OCI-LY1 (cell line): ENCODE data around the gene PROCA1.

Experiments
- EZH2 ChIP-seq: fragments of 200-600 bp; sonication (generic), shearing (Covaris generic); IDR thresholded peaks from 2 replicates; pipeline ENCODE4 v1.8.0; 2017; ENCODE audit warnings: borderline replicate concordance, mixed run types, mild to moderate bottlenecking, antibody characterized with exemption, low read length, moderate library complexity, mixed read lengths
- TF ChIP-seq, protein P1 (sequence below): fragments of 200-600 bp; sonication (generic), shearing (Covaris generic); IDR thresholded peaks from 2 replicates; pipeline ENCODE4 v1.5.1; 2017; ENCODE audit warnings: mild to moderate bottlenecking, antibody characterized with exemption, low read length, moderate library complexity, mixed read lengths

DNA sequence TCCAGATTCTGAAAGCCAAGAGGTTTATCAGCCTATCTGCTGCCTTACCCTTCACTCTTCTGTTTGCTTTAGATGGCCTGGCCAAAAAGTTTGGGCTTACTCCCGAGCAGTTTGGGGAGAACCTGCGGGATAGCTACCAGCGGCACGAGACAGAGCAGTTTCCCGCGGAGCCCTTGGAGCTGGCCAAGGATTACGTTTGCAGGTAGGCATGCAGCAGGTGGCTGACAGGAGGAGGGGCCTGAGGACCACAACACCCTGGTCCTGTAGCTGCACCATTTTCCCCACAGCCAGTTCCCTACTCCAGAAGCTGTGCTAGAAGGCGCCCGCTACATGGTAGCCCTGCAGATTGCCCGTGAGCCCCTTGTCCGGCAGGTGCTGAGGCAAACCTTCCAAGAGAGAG lies 29.0 kb downstream of the PROCA1 start:
- TF ChIP-seq, protein P1, sequence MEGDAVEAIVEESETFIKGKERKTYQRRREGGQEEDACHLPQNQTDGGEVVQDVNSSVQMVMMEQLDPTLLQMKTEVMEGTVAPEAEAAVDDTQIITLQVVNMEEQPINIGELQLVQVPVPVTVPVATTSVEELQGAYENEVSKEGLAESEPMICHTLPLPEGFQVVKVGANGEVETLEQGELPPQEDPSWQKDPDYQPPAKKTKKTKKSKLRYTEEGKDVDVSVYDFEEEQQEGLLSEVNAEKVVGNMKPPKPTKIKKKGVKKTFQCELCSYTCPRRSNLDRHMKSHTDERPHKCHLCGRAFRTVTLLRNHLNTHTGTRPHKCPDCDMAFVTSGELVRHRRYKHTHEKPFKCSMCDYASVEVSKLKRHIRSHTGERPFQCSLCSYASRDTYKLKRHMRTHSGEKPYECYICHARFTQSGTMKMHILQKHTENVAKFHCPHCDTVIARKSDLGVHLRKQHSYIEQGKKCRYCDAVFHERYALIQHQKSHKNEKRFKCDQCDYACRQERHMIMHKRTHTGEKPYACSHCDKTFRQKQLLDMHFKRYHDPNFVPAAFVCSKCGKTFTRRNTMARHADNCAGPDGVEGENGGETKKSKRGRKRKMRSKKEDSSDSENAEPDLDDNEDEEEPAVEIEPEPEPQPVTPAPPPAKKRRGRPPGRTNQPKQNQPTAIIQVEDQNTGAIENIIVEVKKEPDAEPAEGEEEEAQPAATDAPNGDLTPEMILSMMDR = no peak
- no peak for TF ChIP-seq EZH2
